GM19468 (cell line): Measurements from ENCODE around the gene TRIP12.
"Not testable (repeated sequence)": the region's sequence is repeated elsewhere in the genome, so short reads cannot be mapped to it uniquely, and the experiment has no call there.

Experiments
- ATAC-seq: cut with Tn5 transposase; IDR thresholded peaks from one replicate; pipeline ENCODE4 v1.9.1; 2021; ENCODE audit warnings: mild to moderate bottlenecking, moderate library complexity, moderate number of reproducible peaks; ENCODE audit not compliant: unreplicated experiment; ENCODE audit errors: extremely low read depth

TRIP12 gene

GRCh38 chr2:229731916-229732315 is 189.9 kb downstream of the TRIP12 start:
- ATAC-seq, result no peak

DNA sequence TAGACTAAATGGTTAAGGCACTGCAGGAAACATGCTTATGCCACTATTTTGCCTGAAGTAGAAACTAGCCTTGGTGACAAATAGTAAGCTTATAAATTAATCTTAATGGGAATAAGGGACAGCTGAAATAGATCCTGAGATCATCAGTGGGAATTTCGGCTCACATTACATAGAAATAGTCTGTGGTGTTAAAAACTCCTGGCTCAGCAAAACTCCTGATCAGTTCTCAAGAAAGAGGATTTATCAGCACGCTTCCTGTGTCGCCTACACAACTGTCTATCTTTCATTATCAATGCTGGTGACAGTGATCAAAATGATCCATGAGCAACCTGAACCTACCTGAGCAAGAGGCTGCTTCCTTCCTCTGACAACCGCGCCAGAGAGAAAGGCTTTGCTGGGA is 190.4 kb downstream of the TRIP12 start:
- no peak for ATAC-seq

GRCh38 chr2:229728370-229728769 is 193.4 kb downstream of the TRIP12 start:
- ATAC-seq, result no peak

- ATAC-seq, result no peak
Observed at GRCh38 chr2:229726643-229727042, 195.2 kb downstream of the TRIP12 start.

DNA sequence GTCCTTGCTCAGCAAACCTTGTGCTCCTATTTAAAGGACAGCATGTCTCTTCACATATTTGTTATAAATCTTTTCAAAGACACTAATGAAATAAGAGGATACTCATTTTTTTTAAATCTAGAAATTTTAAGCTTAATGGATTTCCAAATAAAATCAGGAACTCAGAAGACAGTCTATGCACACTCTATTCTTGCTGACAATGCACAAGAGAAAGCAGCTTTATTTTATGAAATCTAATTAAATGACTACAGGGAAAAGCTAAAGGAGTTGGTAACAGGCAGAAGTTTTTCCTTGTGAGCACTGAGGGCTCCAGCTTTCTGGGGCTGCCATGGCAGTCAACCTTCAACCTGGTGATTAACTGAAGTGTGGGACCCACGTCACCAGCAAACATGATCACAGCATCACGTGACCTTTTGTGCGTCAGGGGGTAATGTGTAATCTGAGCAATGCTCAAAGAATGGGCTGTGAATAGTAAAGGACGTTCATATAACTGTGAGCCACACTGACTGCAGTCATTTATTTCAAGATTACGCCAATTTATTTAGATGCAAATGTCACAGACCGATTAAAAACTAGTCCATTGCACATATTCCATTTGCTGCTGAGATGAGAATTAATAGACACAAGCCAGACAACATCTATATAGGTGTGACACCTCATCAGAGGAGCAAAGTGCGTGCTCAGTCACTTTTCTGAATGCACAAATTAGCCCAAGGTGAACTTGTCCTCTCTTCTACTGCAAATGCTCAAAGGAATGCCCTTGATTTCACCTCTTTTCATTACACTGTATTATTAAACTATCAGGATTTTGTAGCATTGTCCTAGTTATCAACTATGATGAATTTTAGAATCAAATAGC is 195.9 kb downstream of the TRIP12 start:
- ATAC-seq, result no peak

GRCh38 chr2:229723192-229723591 is 198.6 kb downstream of the TRIP12 start:
- not testable (repeated sequence) for ATAC-seq

GRCh38 chr2:229719926-229720647 is 201.7 kb downstream of the TRIP12 start:
- no peak for ATAC-seq

DNA sequence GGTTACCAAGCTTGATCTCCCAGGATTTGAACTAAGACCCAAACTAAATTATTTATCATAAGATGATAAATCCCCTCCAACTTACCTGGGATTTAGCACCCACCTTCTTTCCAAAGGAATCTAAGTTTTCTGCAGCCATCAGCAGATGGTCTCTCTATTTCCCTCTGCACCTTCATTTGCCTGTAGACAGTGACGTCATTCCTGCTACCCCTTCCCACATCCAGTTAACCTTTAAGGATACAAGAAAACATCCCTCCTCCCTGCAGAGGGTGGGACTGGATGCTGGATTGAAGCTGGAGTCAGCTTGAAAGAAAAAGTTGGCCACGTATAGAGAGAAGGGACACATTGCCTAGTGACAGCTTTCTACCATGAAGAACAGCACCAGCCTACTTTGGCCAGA is 203.8 kb downstream of the TRIP12 start:
- ATAC-seq, result no peak

DNA sequence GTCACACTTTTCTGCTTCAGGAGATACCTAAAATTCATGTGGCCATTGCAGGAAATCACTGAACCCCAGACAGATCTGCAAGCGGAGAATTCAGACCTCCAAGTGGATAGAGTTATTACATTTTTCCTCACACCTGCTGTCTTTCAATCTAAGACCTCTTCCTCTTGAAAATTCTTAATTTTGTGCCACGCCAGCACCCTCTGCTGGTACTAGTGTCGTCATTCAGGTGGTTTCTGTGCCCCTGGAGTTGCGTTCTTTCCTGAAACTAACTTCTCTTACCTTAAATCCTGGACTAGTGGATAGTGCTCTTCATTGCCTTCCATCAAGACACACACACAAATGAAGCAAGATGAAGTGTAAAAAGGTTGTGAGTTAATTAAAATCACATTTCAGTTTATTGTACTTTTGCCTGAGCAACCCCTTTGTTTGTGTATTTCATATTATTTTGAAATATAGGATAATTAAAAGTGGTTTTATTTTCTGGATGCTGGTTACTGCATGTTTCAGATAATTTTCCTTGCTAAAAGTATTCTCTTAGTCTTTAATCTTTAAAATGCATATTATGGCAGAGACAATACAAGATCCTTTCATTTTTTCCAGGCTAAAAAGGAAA is 205.8 kb downstream of the TRIP12 start:
- ATAC-seq, result no peak

- no peak for ATAC-seq
Observed at GRCh38 chr2:229714736-229715541, 206.9 kb downstream of the TRIP12 start.

DNA sequence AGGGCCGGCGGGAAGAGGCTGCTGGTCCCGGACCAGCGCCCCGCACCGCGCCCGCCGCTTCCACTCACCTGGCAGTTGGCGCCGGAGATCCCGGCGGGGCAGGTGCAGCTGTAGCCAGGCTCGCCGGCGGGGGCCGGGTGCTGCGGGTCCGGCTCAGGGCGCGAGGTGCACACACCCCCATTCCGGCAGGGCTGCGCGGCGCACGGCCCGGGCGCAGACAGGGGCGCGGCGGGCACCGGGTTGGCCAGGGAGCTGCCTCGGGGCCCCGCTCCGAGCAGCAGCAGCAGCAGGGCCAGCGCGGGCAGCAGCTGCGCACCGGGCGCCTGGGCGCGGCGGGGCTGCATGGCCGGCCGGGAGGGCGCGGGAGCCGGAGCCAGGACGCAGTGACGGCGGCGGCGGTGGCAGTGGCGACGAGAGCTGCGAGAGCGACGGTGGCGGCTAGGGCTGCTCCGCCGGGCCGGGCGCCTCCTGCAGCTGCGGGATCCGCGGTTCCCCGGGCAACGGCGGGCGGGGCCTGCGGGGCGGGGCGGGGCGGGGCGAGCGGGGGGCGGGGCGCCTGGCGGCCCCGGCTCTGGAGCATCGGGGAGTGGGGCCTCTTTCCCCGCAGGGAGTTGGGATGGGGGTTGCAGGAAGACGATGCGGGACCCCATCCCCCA is 207.6 kb downstream of the TRIP12 start, which contains the start of gene DNER:
DNER (minus strand) TSS at position 476 of the 656 bp plus-strand sequence; CDS start at position 344, 132 bp downstream.
- ATAC-seq, result no peak
